Stimulated activated CD4-positive, alpha-beta T cell treated with anti-CD3 and anti-CD28 coated beads, Interleukin-1b, Interleukin-23, amount 100 ng/mL, for 4 hours (primary cell): ENCODE data around the gene CDCA4.
A peak's percentile ranks its signal among the peaks of the same experiment; 100 is the strongest.
"Not testable (repeated sequence)": the region's sequence is repeated elsewhere in the genome, so short reads cannot be mapped to it uniquely, and the experiment has no call there.

Experiments used
- DNase-seq, 2 donors: peaks; one replicate each; pipeline ENCODE4 v3.0.0-alpha.2; 2020; ENCODE audit warnings: low read depth in 2 of 2

Gene CDCA4

DNA sequence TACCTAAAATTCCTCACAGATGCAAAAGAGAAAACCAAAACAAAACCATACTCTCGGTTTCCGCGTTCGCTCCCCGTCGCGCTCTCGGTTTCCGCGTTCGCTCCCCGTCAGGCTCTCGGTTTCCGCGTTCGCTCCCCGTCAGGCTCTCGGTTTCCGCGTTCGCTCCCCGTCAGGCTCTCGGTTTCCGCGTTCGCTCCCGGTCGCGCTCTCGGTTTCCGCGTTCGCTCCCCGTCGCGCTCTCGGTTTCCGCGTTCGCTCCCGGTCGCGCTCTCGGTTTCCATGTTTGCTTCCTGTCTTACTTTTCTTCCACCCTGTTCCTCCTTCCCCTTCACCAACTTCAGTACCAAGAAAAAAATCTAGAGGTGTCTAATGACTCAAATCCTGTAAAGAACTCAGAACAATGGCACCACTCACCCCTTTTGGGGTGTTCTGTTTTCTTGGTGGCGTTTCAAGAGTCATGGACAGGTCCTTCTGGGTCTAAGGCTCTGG, 12.6 kb upstream of the CDCA4 start:
- DNase-seq = not testable (repeated sequence)

DNA sequence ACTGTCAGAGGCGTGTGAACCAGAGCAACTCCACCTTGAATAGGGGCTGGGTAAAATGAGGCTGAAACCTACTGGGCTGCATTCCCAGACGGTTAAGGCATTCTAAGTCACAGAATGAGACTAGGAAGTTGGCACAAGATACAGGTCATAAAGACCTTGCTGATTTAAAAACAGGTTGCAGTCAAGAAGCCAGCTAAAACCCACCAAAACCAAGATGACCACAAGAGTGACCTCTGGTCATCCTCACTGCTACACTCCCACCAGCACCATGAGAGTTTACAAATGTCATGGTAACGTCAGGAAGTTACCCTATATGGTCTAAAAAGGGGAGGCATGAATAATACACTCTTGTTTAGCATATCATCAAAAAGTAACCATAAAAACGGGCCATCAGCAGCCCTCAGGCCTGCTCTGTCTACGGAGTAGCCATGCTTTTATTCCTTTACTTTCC, 11.6 kb upstream of the CDCA4 start:
- not testable (repeated sequence) for DNase-seq

DNA sequence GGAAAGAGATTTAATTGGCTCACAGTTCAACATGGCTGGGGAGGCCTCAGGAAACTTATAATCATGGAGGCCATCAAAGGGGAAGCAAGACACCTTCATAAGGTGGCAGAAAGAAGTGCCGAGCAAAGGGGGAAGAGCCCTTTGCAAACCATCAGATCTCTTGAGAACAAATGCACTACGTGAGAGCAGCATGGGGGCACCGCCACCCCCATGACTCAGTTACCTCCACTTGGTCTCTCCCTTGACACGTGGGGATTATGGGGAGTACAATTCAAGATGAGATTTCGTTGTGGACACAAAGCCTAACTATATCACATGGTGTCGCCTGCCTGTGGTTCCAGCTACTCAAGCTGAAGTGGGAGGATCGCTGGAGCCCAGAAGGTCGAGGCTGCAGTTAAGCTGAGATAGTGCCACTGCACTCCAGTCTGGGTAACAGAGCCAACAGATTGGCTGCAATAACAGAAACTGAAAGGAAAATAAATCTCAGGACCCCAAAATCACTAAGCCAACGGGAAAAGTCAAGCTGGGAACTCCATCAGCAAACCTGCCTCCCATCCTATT, 10.0 kb upstream of the CDCA4 start:
- no peak for DNase-seq

DNA sequence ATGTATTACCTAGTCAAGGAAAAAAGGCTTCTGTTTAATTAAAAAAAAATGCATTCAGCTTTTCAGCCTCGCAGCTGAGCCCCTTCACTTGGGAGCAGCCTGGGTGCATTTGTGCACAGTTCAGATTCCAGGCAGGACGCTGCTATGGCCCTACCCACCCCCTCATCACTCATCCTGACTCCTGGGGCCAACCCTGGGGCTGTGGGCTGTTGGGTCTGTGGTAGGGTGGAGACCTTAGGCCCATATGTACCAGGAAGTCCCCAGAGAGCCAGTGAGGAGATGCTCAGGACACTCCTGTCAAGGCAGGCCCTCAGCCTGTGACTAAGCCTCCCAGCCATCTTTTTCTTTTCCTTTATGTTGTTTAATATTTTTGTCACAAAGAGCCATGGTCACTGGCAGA, 9.3 kb upstream of the CDCA4 start:
- no peak for DNase-seq

DNA sequence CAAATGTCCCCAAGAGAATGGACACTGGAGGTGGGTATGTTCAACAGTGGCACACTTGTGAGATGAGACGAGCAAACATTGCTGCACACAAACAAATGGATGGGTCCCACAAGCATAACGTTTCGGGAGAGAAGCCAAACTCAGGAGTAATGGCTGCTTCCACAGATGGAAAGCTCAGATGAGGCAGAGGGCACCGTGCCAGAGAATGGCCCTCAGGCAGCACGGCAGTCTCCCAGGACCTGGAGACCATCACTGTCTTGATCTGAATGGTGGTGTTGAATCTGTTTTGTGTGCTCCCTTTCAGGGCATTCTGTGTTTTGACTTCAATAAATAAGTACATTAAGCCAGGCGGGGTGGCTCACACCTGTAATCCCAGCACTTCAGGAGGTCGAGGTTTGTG, 8.5 kb upstream of the CDCA4 start:
- no peak for DNase-seq

DNA sequence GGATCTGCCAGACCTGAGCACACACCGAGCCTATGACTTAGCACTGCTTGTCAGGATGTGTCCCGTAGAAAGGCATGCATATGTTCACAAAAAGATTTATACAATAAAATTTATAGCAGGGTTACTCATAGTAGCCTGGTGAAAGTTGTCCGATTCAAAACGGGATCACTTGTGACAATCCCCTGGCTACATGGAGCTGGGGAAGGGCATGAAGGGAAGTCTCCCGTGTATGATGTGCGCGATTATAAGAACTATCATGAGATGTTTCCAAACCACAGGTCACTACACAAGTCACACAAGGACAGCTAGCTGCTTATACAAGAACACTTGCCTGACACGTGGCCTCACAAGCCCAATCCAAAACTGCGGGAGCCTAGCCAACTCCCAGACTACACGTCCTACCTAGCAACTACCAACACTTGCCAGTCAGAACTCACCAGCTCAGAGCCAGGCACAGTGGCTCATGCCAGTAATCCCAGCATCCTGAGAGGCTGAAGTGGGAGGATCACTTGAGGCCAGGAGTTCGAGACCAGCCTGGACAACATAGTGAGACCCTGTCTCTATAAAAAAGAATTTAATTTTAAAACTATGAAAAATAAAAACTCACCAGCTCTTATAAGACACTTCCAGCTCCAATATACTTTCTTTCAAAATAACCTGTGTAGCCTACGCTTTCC, 7.5 kb upstream of the CDCA4 start:
- no peak for DNase-seq

DNA sequence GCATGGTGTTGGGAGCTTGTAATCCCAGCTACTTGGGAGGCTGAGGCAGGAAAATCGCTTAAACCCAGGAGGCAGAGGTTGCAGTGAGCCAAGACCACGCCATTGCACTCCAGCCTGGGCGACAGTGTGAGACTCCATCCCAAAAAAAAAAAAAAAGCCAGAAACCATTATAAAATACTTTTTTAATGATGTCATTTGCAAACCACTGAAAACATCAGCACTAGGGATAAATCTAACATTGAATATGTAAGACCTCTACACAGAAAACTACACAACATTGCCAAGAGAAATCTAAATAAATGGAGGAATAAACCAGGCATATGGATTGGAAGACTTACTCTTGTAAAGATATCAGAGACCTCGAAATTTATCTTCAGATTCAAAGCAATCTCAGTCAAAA, 6.8 kb upstream of the CDCA4 start:
- not testable (repeated sequence) for DNase-seq

DNA sequence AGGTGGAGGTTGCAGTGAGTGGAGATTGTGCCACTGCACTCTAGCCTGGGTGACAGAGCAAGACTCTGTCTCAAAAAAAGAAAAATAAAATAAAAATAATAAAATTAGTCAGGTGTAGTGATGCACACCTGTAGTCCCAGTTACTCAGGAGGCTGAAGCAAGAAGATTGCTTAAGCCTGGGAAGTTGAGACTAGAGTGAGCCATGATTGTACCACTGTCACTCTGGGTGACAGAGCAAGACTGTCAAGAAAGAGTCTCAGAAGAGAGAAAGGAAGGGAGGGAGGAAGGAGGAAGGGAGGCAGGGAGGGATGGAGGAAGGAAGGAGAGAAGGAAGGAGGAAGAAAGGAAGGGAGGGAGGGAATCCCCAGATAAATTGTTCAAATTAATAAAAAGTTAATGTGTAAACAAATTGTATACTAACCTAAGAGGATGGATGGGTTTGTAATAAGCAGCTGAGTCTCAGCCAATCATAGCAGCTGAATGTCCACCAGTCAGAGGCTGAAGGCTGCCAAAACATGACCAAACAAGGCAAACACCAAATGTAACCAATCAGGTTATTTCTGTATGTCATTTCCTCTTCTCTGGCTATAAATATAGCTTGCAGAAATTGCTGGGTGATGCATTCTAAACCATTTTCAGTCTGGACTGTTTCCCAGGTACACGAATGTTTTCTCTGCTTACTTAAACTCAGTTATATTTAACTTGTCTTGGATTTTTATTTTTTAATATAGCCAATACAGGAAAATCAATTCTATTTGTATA, 6.1 kb upstream of the CDCA4 start:
- no peak for DNase-seq

DNA sequence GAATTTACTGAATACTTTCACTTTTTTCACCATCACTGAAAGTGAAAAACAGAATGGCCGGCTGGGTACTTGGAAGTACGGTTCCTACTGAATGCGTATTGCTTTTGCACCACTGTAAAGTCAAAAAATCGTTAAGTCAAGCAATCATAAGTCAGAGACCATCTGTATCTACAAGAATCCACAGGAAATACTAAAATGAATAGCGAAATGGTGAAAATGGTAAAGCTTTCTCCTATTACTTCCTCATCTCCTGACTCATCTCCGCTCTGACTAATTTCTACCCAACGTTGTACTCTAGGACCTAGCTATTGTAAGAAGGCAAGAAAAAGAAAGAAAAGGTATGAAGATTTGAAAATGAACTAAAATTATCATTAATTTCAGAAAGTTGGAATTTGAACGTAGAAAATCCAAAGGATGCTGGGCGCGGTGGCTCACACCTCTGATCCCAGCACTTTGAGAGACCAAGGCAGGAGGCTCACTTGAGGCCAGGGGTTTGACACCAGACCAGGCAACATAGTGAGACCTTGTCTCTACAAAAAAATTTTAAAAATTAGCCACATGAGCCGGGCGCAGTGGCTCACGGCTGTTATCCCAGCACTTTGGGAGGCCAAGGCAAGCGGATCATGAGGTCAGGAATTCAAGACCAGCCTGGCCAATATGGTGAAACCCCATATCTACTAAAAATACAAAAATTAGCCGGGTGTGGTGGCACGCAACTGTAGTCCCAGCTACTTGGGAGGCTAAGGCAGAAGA, 5.3 kb upstream of the CDCA4 start:
- no peak for DNase-seq

DNA sequence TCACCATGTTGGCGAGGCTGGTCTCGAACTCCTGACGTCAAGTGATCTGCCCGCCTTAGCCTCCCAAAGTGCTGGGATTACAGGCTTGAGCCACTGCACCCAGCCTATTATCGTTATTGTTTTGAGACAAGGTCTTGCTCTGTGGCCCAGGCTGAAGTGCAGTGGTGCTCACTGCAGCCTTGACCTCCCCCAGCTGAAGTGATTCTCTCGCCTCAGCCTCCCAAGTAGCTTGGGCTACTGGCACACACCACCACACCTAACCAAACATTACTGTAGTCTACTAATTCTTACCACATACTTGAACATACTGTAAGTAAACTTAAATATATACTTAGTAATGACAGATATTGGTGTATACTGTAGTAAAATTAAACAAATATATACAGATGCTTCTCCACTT, 4.5 kb upstream of the CDCA4 start:
- DNase-seq = no peak

DNA sequence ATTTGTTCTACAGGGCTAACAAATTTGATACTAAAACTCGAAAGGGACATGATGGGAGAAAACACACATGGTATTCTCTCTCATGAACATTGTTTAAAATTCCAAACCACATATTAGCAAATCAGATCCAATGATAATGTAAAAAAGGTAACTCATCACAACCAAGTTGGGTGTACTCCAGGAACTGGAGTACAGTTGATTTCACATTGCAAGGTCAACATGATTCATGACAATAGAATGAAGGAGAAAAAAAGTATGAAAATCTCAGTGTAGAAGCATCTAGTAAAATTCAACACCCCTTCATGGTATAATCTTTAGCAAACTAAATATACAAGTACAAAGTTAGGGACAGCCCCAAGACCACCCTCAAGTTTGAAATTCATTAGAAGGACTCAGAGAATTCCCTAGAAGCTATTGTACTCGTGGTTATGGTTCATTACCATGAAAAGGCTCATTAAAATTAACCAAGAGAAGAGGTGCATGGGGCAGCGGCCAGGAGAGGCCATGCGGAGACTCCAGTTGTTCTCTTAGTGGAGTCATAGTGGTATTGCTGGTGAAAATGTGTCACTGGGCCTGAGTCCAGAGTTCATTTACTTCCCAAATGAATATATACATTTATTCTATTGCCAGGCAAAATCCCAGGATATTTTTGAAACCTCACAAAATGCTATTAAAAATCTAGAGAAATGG, 3.1 kb upstream of the CDCA4 start:
- DNase-seq = no peak

DNA sequence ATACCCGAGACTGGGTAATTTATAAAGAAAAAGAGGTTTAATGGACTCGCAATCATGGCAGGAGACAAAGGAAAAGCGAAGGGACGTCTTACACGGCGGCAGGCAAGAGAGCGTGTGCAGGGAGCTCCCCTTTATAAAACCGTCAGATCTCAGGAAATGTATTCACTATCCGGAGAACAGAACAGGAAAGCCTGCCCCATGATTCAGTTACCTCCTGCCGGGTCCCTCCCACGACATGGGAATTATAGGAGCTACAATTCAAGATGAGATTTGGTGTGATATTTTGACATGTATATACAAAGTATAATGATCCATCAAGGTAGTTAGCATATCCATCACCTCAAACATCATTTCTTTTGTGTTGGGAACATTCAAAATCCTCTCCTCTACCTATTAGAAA, 2.3 kb upstream of the CDCA4 start:
- no peak for DNase-seq

DNA sequence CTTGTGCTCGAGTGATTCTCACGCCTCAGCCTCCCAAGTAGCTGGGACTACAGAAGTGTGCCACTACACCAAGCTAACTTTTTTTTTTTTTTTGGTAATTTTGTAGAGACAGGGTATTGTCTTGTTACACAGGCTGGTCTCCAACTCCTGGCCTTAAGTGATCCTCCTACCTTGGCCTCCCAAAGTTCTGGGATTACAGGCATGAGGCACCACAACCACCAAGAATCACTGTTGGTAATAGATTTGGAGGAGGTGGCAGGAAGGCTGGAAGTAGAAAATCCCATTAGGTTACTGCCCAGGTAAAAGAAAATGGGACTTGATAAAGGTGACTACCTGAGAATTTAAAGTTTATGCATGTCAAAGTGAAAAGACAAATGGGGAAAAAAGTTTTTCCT, 1.4 kb upstream of the CDCA4 start:
- DNase-seq = no peak

DNA sequence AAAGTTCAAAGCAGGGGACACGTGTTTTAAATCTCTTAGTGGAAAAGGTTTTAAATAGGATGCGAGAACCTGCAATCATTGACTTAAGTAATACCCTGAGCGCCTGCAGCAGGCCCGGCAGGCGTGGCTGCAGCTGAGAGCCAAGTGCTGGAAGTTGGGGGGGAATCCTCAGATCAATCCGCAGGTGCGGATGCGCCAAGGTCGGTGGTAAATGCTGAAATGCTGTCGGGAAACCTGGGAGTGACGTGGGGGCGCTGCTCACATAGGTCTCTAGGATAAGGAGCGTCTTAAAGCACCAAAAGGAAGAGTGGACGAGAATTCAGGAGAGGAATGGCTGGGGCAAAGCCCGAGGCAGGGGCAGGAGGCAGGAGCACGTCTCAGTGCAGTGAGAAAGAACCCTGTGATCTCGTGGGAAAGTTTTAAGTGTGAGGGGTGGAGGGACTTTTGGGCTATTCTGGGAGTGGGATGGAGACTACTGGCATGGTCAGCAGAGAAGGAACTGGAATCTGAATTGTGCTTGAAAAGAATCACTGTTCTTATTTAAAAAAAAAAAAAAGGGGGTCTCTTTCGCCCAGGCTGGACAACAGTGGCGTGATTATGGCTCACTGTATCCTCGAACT, 883 bp upstream of the CDCA4 start:
- peak; percentile 11 to 38 for DNase-seq

DNA sequence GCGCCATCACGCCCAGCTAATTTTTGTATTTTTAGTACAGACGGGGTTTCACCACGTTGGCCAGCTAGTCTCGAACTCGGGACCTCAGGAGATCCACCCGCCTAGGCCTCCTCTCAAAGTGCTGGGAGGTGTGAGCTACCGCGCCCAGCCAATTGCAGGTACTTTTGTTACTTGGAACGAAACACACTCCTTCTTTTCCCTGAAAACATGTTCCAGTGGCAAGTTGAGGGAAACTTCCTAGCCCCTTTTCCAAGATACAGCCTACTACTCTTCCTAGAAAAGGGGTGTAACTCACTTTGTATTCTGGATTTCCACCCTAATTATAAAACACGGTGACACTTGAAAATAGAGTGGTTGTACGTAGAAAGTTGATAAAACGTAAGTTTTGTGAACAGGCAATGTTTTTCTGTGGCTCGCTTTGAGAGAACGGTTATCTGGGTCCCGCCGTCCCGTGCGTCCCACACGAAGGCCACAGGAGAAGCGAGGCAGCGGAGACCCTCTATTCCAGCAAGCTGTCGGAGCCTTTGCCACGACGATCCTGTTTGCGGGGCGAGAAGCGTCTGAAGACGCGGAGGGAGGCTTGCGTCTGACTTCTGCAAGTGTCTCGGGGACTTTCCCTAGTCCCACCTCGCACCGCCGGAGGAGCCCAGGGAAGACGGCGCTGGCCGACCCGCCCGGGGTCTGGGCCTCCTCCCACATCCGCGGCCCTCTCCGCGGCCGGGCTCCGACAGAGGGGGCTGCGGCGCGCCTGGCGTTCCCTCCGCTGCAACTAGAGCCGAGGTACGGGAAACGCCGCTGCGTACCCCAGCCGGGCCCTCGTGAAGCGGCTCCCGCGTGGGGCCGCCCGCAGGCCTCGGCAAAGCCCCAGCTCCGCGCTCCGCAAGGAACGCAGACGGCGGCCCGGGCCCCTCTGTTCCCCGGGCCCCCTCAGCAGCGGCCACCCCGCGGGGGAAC, 745 bp downstream of the CDCA4 start:
- peak; percentile 34 to 47 for DNase-seq

DNA sequence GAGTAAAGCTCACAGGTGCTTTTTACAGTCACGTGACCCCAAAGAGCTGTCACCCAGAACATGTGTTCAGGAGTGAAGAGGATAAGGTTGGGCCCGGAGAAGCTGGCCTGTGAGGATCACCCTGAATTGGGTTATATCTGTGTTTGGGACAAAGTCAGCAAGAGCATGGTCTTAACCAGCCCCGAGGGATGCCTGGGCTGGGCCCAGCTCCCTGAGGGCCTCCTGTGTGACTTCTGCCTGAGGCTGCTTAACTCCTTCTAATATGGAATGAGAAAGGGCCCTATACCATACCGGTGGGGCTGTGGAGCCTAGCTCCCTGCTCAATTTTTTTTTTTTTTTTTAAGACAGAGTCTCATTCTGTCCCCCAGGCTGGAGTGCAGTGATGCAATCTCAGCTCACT, 2.5 kb downstream of the CDCA4 start:
- DNase-seq = no peak

DNA sequence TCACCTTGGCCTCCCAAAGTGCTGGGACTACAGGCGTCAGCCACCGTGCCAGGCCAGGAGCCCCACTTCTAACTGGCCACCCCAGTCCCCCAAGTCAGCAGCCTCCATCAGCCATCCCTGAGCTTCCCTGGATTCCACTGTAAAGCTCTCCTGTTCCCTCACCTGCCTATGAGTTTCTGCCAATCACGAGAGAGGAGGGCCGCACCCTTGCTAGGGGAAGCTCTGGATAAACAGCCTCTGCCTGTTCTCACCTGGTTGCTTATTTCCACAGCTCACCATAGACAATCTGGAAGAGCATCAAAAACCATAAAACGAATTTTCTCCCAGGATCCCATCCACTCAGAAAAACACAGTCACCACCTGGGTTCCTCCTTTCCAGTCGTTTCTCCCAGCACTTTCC, 5.0 kb downstream of the CDCA4 start:
- DNase-seq = no peak

DNA sequence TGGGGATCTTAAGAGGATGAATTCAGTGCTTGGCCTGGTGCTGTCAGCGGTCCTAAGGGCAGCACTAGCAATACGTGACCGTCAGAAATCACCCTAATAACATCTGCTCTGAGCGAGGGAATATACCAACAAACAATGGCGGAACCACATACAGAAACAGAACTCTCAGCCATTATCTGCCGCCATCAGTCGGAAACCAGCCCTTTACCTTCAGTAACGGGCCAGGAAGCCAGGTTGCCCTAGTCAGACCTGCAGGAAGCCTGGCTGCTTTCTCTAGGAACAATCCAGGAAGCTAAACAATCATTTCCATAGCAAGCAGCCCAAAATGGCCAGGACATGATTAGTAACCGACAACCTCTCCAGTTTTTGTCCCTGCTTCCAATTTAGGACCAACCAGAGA, 5.6 kb downstream of the CDCA4 start:
- no peak for DNase-seq

DNA sequence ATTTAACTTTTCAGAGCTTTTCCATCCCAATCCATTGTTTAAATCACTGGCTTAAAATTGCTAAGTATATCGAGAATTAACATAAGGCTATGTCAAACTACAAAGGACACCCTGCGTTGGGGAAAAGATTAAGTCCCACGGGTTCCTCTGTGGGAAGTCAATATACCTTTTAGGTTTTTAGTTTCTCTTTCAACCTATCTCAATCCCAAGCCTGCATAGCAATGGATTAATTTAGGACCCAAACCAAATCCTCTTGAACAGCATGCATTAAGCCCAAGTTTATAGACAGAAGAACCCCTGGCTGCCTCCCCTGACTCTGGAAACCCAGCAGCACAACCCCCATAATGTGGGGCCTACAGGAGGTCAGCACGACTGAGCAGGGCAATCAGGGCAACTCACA, 6.3 kb downstream of the CDCA4 start:
- DNase-seq = no peak

DNA sequence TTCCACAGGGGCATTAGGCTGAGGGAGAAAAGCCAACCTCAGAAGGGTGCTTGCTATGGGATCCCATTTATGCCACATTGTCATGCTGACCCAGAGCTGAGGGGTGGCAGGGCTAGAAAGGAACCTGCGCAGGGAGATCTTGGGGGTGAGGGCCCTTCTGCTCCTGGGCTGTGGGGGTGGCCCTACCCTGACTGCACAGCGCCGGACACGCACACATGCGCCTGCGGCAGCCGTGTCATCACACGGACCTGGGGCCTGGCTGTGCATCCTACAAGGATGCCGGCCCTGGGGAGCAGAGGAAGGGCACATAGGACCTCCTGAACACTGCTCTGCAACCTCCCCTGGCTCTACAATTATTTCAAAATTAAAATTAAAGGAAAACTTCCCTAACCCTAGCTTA, 6.9 kb downstream of the CDCA4 start:
- DNase-seq = no peak
